Adrenal gland (tissue), 5 donors: ENCODE measurements around the gene MLC1.

ENCODE experiments used
- POLR2A ChIP-seq, 2 donors: fragments of 450-650 bp; IDR thresholded peaks; one replicate each; pipeline ENCODE4 v1.6.1; 2017; ENCODE audit warnings: antibody characterized with exemption in 2 of 2, mild to moderate bottlenecking in 2 of 2, moderate library complexity in 1 of 2
- TF ChIP-seq, protein P1 (sequence below), 6 experiments: fragments of 450-650 bp in 4 of 6; fragments of 200-600 bp in 2 of 6; sonication (generic) in 1 of 6; IDR thresholded peaks; 1 replicate in 5 of 6; 2 replicates in 1 of 6; pipeline versions ENCODE4 v1.5.1 to v1.8.0; 2016 to 2021; ENCODE audit warnings: antibody characterized with exemption in 6 of 6, mild to moderate bottlenecking in 2 of 6, moderate library complexity in 1 of 6
- donor health status: DM: no; HTN: no; CAD: no.

DNA sequence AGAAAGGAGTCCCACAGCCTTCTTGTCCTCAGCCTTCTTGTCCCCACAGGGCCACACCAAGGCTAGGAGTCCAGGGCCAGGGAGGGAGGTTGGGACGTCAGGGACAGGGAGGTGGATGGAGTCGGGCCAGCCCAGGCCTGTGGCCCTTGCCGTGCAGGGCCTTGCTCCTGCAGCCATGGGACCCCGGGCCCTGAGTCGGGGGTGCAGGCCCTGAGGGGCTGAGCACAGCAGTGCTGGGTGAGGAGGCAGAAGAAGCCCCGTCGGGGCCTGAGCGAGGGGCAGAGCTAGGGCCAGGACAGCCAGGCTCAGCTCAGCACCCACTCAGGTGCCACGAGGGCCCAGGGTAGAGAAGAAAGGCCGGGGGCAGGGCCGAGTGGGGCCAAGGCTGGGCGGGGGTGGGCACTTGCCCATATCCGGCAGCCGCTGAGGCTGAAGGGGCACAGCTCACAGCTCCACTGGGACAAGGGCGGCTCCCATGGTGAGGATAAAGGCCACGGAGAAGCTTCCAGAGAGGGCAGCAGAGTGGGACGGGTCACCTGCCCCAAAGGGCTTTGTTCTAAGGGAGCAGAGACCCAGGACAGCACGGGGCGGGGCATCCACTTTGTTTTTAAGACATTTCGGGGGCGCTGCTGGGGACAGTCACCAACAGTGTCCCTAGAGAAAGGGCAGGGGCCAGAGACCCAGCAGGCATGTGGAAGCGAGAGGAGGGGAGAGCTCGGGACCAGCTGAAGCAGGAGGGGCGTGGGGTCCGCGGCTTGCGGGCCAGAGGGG lies 3.6 kb downstream of the MLC1 start:
- TF ChIP-seq, protein P1, sequence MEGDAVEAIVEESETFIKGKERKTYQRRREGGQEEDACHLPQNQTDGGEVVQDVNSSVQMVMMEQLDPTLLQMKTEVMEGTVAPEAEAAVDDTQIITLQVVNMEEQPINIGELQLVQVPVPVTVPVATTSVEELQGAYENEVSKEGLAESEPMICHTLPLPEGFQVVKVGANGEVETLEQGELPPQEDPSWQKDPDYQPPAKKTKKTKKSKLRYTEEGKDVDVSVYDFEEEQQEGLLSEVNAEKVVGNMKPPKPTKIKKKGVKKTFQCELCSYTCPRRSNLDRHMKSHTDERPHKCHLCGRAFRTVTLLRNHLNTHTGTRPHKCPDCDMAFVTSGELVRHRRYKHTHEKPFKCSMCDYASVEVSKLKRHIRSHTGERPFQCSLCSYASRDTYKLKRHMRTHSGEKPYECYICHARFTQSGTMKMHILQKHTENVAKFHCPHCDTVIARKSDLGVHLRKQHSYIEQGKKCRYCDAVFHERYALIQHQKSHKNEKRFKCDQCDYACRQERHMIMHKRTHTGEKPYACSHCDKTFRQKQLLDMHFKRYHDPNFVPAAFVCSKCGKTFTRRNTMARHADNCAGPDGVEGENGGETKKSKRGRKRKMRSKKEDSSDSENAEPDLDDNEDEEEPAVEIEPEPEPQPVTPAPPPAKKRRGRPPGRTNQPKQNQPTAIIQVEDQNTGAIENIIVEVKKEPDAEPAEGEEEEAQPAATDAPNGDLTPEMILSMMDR (IDR thresholded peaks at IDR 0.05) = no peak
- TF ChIP-seq POLR2A (IDR thresholded peaks at IDR 0.05) = no peak
